C4-2B (cell line): ENCODE results near the gene ARHGAP10.

Experiments
- CTCF ChIP-seq: fragments of 450-650 bp; conservative IDR thresholded peaks from 2 replicates; pipeline ENCODE4 v1.5.1; 2017; ENCODE audit warnings: mild to moderate bottlenecking
- ZFX ChIP-seq: fragments of 450-650 bp; IDR thresholded peaks from 2 replicates; pipeline ENCODE4 v1.6.1; 2017

- no peak for TF ChIP-seq CTCF
- TF ChIP-seq ZFX, result no peak
Measured at GRCh38 chr4:148109216-148109615, 377.3 kb downstream of the ARHGAP10 start.
